ENCODE results near the gene CDKN2B. TPM values are rescaled to one million over a fixed set of nuclear protein-coding genes. Genes with fewer than 3 reads are reported as not detected.

Gene CDKN2B
- total and polyA plus RNA-seq, 2 of the 13 experiments (the other 11 are each of a cell fraction or from before 2014, with no cell fraction given), result 1.4 to 1.5 TPM

- no peak for TF ChIP-seq ZNF407 (CRISPR knock-in tag; IDR thresholded peaks at IDR 0.05; ENCODE audit: not compliant biosample characterization)
- no peak for TF ChIP-seq THRA (CRISPR knock-in tag; IDR thresholded peaks at IDR 0.05; ENCODE audit: borderline replicate concordance)
- no peak for TF ChIP-seq ZNF510 (CRISPR knock-in tag; IDR thresholded peaks at IDR 0.05; ENCODE audit: low read depth)
- TF ChIP-seq KMT2B (CRISPR knock-in tag; IDR thresholded peaks at IDR 0.05), result 0 out of 2 replicates have a peak, but pooled peaks have one; percentile 31
- TF ChIP-seq EHMT2 (IDR thresholded peaks at IDR 0.05; ENCODE audit: borderline replicate concordance, low read depth, low read length), result no peak
- no peak for TF ChIP-seq ZFAT (CRISPR knock-in tag; conservative IDR thresholded peaks at IDR 0.05)
- no peak for TF ChIP-seq POGZ (CRISPR knock-in tag; IDR thresholded peaks at IDR 0.05)
- no peak for TF ChIP-seq ZNF33B (CRISPR knock-in tag; IDR thresholded peaks at IDR 0.05)
- no peak for TF ChIP-seq TBX3 (IDR thresholded peaks at IDR 0.05; ENCODE audit: borderline replicate concordance)
- TF ChIP-seq NFKB2 (CRISPR knock-in tag; IDR thresholded peaks at IDR 0.05; ENCODE audit: borderline replicate concordance), result no peak
- no peak for TF ChIP-seq RARA (CRISPR knock-in tag; IDR thresholded peaks at IDR 0.05)
- no peak for TF ChIP-seq NR2F1 (CRISPR knock-in tag; IDR thresholded peaks at IDR 0.05)
- TF ChIP-seq ZNF639 (CRISPR knock-in tag; conservative IDR thresholded peaks at IDR 0.05), result no peak
- no peak for TF ChIP-seq ZNF879 (CRISPR knock-in tag; IDR thresholded peaks at IDR 0.05)
- 0 out of 2 replicates have a peak, but pooled peaks have one; percentile 25 for TF ChIP-seq TOPORS (CRISPR knock-in tag; IDR thresholded peaks at IDR 0.05)
- no peak for TF ChIP-seq ZBTB3 (CRISPR knock-in tag; IDR thresholded peaks at IDR 0.05; ENCODE audit: borderline replicate concordance, low read depth)
- no peak for TF ChIP-seq ZNF841 (CRISPR knock-in tag; IDR thresholded peaks at IDR 0.05; ENCODE audit: borderline replicate concordance)
- TF ChIP-seq ATM (IDR thresholded peaks at IDR 0.05; ENCODE audit: borderline replicate concordance), result no peak
- no peak for TF ChIP-seq ETV5 (CRISPR knock-in tag; IDR thresholded peaks at IDR 0.05; ENCODE audit: borderline replicate concordance)
- TF ChIP-seq ZNF256 (CRISPR knock-in tag; conservative IDR thresholded peaks at IDR 0.05), result no peak
- TF ChIP-seq GATAD2A (CRISPR knock-in tag; IDR thresholded peaks at IDR 0.05), result no peak
Observed at GRCh38 chr9:21965401-21965951, 43.6 kb downstream of the CDKN2B start (continued).
